ENCODE measurements around the gene FRMD6. TPM values are rescaled to one million over a fixed set of nuclear protein-coding genes. Genes with fewer than 3 reads are reported as not detected.
"Not testable (repeated sequence)": the region's sequence is repeated elsewhere in the genome, so short reads cannot be mapped to it uniquely, and the experiment has no call there.

The FRMD6 gene
- total RNA-seq, 4 donors from 2014 or later, result 97.4 to 199 (median 134) TPM

- Histone ChIP-seq H3K27ac (peak overlapping the region; percentile 29 to 43), H3K4me3 (no peak overlapping the region), H3K27me3 (no peaks in the 10 kb centered on the region), H3K4me1 (no peaks in the 10 kb centered on the region), H3K36me3 (no peaks in the 10 kb centered on the region), H3K9me3 (no peaks in the 10 kb centered on the region)
- no peak for DNase-seq
- intact Hi-C loops (cut with DNase I; ENCODE audit: low total_unique reads), result no loop called here
- TF ChIP-seq, protein P1, sequence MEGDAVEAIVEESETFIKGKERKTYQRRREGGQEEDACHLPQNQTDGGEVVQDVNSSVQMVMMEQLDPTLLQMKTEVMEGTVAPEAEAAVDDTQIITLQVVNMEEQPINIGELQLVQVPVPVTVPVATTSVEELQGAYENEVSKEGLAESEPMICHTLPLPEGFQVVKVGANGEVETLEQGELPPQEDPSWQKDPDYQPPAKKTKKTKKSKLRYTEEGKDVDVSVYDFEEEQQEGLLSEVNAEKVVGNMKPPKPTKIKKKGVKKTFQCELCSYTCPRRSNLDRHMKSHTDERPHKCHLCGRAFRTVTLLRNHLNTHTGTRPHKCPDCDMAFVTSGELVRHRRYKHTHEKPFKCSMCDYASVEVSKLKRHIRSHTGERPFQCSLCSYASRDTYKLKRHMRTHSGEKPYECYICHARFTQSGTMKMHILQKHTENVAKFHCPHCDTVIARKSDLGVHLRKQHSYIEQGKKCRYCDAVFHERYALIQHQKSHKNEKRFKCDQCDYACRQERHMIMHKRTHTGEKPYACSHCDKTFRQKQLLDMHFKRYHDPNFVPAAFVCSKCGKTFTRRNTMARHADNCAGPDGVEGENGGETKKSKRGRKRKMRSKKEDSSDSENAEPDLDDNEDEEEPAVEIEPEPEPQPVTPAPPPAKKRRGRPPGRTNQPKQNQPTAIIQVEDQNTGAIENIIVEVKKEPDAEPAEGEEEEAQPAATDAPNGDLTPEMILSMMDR (IDR thresholded peaks at IDR 0.05), result no peak
- TF ChIP-seq POLR2A (IDR thresholded peaks at IDR 0.05), result no peak
Measured at GRCh38 chr14:51626788-51627187, 24.9 kb upstream of the FRMD6 start.

DNA sequence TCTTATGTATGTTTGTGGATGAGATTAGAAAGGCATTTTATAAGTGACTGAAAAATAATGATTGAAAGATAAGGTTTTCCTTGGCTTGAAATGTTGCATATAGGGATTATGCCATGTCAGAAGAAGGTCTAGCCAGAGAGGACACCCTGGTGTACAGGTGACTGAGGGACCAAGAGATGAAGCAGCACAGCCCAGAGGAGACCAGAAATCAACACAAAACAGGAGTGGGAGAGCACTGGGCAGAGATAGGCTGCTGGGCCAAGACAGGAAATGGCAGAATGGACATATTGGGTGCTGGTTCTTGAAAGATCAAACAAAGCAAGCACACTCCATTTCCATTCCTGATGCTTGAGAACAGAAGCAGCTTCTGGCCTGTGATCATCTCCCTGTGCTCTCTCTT, 24.4 kb upstream of the FRMD6 start:
- no peaks in the 10 kb centered on the region for H3K9me3 ChIP-seq
- no peak for TF ChIP-seq POLR2A (IDR thresholded peaks at IDR 0.05)
- TF ChIP-seq, protein P1 (IDR thresholded peaks at IDR 0.05), result no peak
- intact Hi-C loops (cut with DNase I; ENCODE audit: low total_unique reads), result no loop called here
- H3K4me1 ChIP-seq, result no peaks in the 10 kb centered on the region
- no peak for DNase-seq
- H3K4me3 ChIP-seq, result no peak overlapping the region
- no peaks in the 10 kb centered on the region for H3K27me3 ChIP-seq
- H3K27ac ChIP-seq, result no peak overlapping the region
- H3K36me3 ChIP-seq, result no peaks in the 10 kb centered on the region

GRCh38 chr14:51628238-51628637, 23.5 kb upstream of the FRMD6 start:
- H3K4me3 ChIP-seq, result no peak overlapping the region
- no peaks in the 10 kb centered on the region for H3K9me3 ChIP-seq
- TF ChIP-seq POLR2A (IDR thresholded peaks at IDR 0.05), result no peak
- TF ChIP-seq, protein P1 (IDR thresholded peaks at IDR 0.05), result no peak
- H3K36me3 ChIP-seq, result no peaks in the 10 kb centered on the region
- no peak for DNase-seq
- H3K27ac ChIP-seq, result no peak overlapping the region
- no peaks in the 10 kb centered on the region for H3K4me1 ChIP-seq
- intact Hi-C loops (cut with DNase I; ENCODE audit: low total_unique reads), result no loop called here
- no peaks in the 10 kb centered on the region for H3K27me3 ChIP-seq

GRCh38 chr14:51630987-51631386, 20.7 kb upstream of the FRMD6 start:
- Histone ChIP-seq H3K4me3 (no peak overlapping the region), H3K4me1 (no peaks in the 10 kb centered on the region), H3K9me3 (no peaks in the 10 kb centered on the region), H3K27ac (no peak overlapping the region), H3K36me3 (no peaks in the 10 kb centered on the region), H3K27me3 (no peaks in the 10 kb centered on the region)
- no peak for TF ChIP-seq POLR2A (IDR thresholded peaks at IDR 0.05)
- TF ChIP-seq, protein P1 (IDR thresholded peaks at IDR 0.05), result no peak
- no peak for DNase-seq
- intact Hi-C loops (cut with DNase I; ENCODE audit: low total_unique reads), result no loop called here

DNA sequence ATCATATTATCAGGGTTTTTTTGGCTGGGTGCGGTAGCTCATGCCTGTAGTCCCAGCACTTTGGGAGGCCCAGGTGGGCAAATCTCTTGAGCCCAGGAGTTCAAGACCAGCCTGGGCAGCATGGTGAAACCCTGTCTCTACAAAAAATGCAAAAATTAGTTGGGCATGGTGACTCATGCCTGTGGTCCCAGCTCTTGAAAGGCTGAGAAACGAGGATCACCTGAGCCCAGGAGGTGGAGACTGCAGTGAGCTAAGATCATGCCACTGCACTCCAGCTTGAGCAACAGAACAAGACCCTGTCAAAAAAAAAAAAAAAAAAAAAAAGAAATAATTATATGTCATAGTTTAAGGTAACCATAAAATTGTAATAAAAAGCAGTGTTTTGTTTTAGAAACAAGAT, 18.4 kb upstream of the FRMD6 start:
- H3K36me3 ChIP-seq; H3K27ac ChIP-seq; H3K4me3 ChIP-seq; H3K27me3 ChIP-seq; H3K9me3 ChIP-seq; DNase-seq; H3K4me1 ChIP-seq; intact Hi-C loops (cut with DNase I; ENCODE audit: low total_unique reads): not testable (repeated sequence)

GRCh38 chr14:51636109-51636508, 15.6 kb upstream of the FRMD6 start:
- no peaks in the 10 kb centered on the region for H3K9me3 ChIP-seq
- no peak overlapping the region for H3K27ac ChIP-seq
- intact Hi-C loops (cut with DNase I; ENCODE audit: low total_unique reads), result no loop called here
- H3K4me1 ChIP-seq, result no peaks in the 10 kb centered on the region
- no peak overlapping the region for H3K4me3 ChIP-seq
- no peak for DNase-seq
- no peaks in the 10 kb centered on the region for H3K27me3 ChIP-seq
- TF ChIP-seq, protein P1 (IDR thresholded peaks at IDR 0.05), result no peak
- TF ChIP-seq POLR2A (IDR thresholded peaks at IDR 0.05), result no peak
- H3K36me3 ChIP-seq, result no peaks in the 10 kb centered on the region

Data from uterus (tissue), 4 donors.